Smooth muscle cell (in vitro differentiated cells): ENCODE results near the gene ESRRG. TPM values are rescaled to one million over a fixed set of nuclear protein-coding genes. Genes with fewer than 3 reads are reported as not detected.

ENCODE experiments used
- DNase-seq: peaks from one replicate; lab custom pipeline; 2025; ENCODE audit not compliant: unreplicated experiment; lab: John Stamatoyannopoulos, UW
- H2AFZ ChIP-seq: fragments of 200-600 bp; sonication (generic); 2 replicates; pipeline ENCODE4 v1.6.0; 2016; ENCODE audit warnings: antibody characterized with exemption, low read depth, mild to moderate bottlenecking
- H3F3A ChIP-seq: fragments of 200-600 bp; sonication (generic); 2 replicates; pipeline ENCODE4 v1.6.0; 2017; ENCODE audit warnings: antibody characterized with exemption, low read depth
- H3K27ac ChIP-seq: fragments of 200-600 bp; sonication (generic); 2 replicates; pipeline ENCODE4 v1.5.1; 2016; ENCODE audit warnings: low read depth, mild to moderate bottlenecking
- H3K27me3 ChIP-seq: fragments of 200-600 bp; sonication (generic); 2 replicates; pipeline ENCODE4 v1.6.1; 2016; ENCODE audit warnings: low read depth, mild to moderate bottlenecking
- H3K36me3 ChIP-seq: fragments of 200-600 bp; sonication (generic); 2 replicates; pipeline ENCODE4 v1.5.1; 2016; ENCODE audit warnings: low read depth
- H3K4me1 ChIP-seq: fragments of 200-600 bp; sonication (generic); 2 replicates; pipeline ENCODE4 v1.5.1; 2016; ENCODE audit warnings: low read depth
- H3K4me2 ChIP-seq: fragments of 200-600 bp; sonication (generic); 2 replicates; pipeline ENCODE4 v1.6.0; 2016; ENCODE audit warnings: mild to moderate bottlenecking
- H3K4me3 ChIP-seq: fragments of 200-600 bp; sonication (generic); 2 replicates; pipeline ENCODE4 v1.5.1; 2016; ENCODE audit warnings: mild to moderate bottlenecking
- H3K79me2 ChIP-seq: fragments of 200-600 bp; sonication (generic); 2 replicates; pipeline ENCODE4 v1.6.0; 2016; ENCODE audit warnings: low read depth, mild to moderate bottlenecking
- H3K9ac ChIP-seq: fragments of 200-600 bp; sonication (generic); 2 replicates; pipeline ENCODE4 v1.6.0; 2016; ENCODE audit warnings: low read depth
- H3K9me3 ChIP-seq: fragments of 200-600 bp; sonication (generic); replicated peaks from 2 replicates; pipeline ENCODE4 v1.5.1; 2016; ENCODE audit warnings: low read depth
- H4K20me1 ChIP-seq: fragments of 200-600 bp; sonication (generic); 2 replicates; pipeline ENCODE4 v1.6.0; 2016; ENCODE audit warnings: low read depth
- CTCF ChIP-seq: fragments of 200-600 bp; sonication (generic); IDR thresholded peaks from 2 replicates; pipeline ENCODE4 v1.5.1; 2017; ENCODE audit warnings: borderline replicate concordance, mild to moderate bottlenecking, antibody characterized with exemption; ENCODE audit not compliant: insufficient read depth, poor library complexity, severe bottlenecking
- WGBS: methylation state at CpG from one replicate; pipeline ENCODE4 v1.1.7; 2016; ENCODE audit warnings: low lambda C conversion rate; 5-methylcytosine and 5-hydroxymethylcytosine counted together
- polyA plus RNA-seq: library from polyadenylated mRNA; unstranded; fragments of >200 nt; fragmentation: Nextera tagmentation; extraction: Ambion mirVana; gene quantifications from 2 replicates; pipeline ENCODE4 v1.2.1, GENCODE V29; 2016
- total RNA-seq: library from RNA; depleted of rRNA; stranded (reverse); fragments of >200 nt; gene quantifications from 2 replicates; pipeline ENCODE4 v1.2.3, GENCODE V29; 2014

The ESRRG gene
- total and polyA plus RNA-seq, 2 experiments from 2014 or later: 0.26 TPM; not detected in 1

GRCh38 chr1:216499581-216500272 is 223.5 kb downstream of the ESRRG start:
- Histone ChIP-seq H2AFZ (no peak overlapping the region), H3K27me3 (no peaks in the 10 kb centered on the region), H3K4me3 (no peak overlapping the region), H3K4me2 (no peak overlapping the region), H3K27ac (no peak overlapping the region), H3K9ac (no peak overlapping the region), H3F3A (no peaks in the 10 kb centered on the region), H3K79me2 (no peaks in the 10 kb centered on the region), H3K4me1 (no peaks in the 10 kb centered on the region), H3K9me3 (no peaks in the 10 kb centered on the region), H4K20me1 (no peaks in the 10 kb centered on the region), H3K36me3 (no peaks in the 10 kb centered on the region)
- no peak for DNase-seq
- 90% methylated on average over 8 of the region's 8 CpGs for WGBS
- TF ChIP-seq CTCF: no peak

GRCh38 chr1:216498277-216498676 is 225.0 kb downstream of the ESRRG start:
- Histone ChIP-seq H3K4me2 (no peak overlapping the region), H3K9me3 (no peaks in the 10 kb centered on the region), H3F3A (no peaks in the 10 kb centered on the region), H2AFZ (no peak overlapping the region), H3K79me2 (no peaks in the 10 kb centered on the region), H3K27ac (no peak overlapping the region), H3K9ac (no peak overlapping the region), H4K20me1 (no peaks in the 10 kb centered on the region), H3K4me3 (no peak overlapping the region), H3K4me1 (no peaks in the 10 kb centered on the region), H3K27me3 (no peaks in the 10 kb centered on the region), H3K36me3 (no peaks in the 10 kb centered on the region)
- no peak for TF ChIP-seq CTCF
- no peak for DNase-seq
- 86% methylated on average over 2 of the region's 2 CpGs for WGBS

- no peaks in the 10 kb centered on the region for H3K79me2 ChIP-seq
- no peak overlapping the region for H2AFZ ChIP-seq
- no peak overlapping the region for H3K4me2 ChIP-seq
- WGBS: 77% methylated on average over 1 of the region's 1 CpG
- DNase-seq: no peak
- H3K4me3 ChIP-seq: no peak overlapping the region
- H3K9ac ChIP-seq: no peak overlapping the region
- H3K27me3 ChIP-seq: no peaks in the 10 kb centered on the region
- H3K27ac ChIP-seq: no peak overlapping the region
- H3K36me3 ChIP-seq: no peaks in the 10 kb centered on the region
- H4K20me1 ChIP-seq: no peaks in the 10 kb centered on the region
- no peaks in the 10 kb centered on the region for H3F3A ChIP-seq
- H3K4me1 ChIP-seq: no peaks in the 10 kb centered on the region
- no peaks in the 10 kb centered on the region for H3K9me3 ChIP-seq
- TF ChIP-seq CTCF: no peak
These were observed 238.2 kb downstream of the ESRRG start for GRCh38 chr1:216485042-216485441.
